GM12874 (cell line): ENCODE results near the gene TRMT10B.

Experiments used
- CTCF ChIP-seq: IDR thresholded peaks from 2 replicates; pipeline ENCODE4 v1.5.1; 2011; ENCODE audit warnings: low read depth, mild to moderate bottlenecking, control low read depth, low read length, moderate library complexity; ENCODE audit not compliant: insufficient read depth

TRMT10B gene

GRCh38 chr9:37792122-37792521 is 38.5 kb downstream of the TRMT10B start:
- TF ChIP-seq CTCF: no peak

GRCh38 chr9:37796232-37796631 is 42.6 kb downstream of the TRMT10B start:
- no peak for TF ChIP-seq CTCF

- TF ChIP-seq CTCF: no peak
Observed at GRCh38 chr9:37798677-37799076, 45.1 kb downstream of the TRMT10B start.

- no peak for TF ChIP-seq CTCF
Observed at GRCh38 chr9:37800631-37801286, 47.2 kb downstream of the TRMT10B start, which contains the start of gene DCAF10. Gene DCAF10, plus strand, starts transcription at chr9:37800797. Its CDS starts 70 bp downstream, at chr9:37800867.

GRCh38 chr9:37801287-37801850 is 47.8 kb downstream of the TRMT10B start:
- no peak for TF ChIP-seq CTCF

GRCh38 chr9:37801959-37802711 is 48.5 kb downstream of the TRMT10B start:
- no peak for TF ChIP-seq CTCF

GRCh38 chr9:37806271-37806670 is 52.7 kb downstream of the TRMT10B start:
- TF ChIP-seq CTCF: no peak
